ENCODE measurements around the gene PPM1K. TPM values are rescaled to one million over a fixed set of nuclear protein-coding genes. Genes with fewer than 3 reads are reported as not detected.
A peak's percentile ranks its signal among the peaks of the same experiment; 100 is the strongest.

Gene PPM1K
- total RNA-seq, 4 donors from 2014 or later: 7.0 to 75.1 (median 14.2) TPM

GRCh38 chr4:88255111-88255510 lies 29.2 kb downstream of the PPM1K start:
- H3K27me3 ChIP-seq: no peaks in the 10 kb centered on the region

GRCh38 chr4:88251924-88252323 lies 32.4 kb downstream of the PPM1K start:
- no peaks in the 10 kb centered on the region for H3K27me3 ChIP-seq
- no peak for TF ChIP-seq POLR2A (IDR thresholded peaks at IDR 0.05)
- no peak for TF ChIP-seq CTCF (IDR thresholded peaks at IDR 0.05)
- H3K9me3 ChIP-seq: no peaks in the 10 kb centered on the region
- no peak overlapping the region for H3K4me3 ChIP-seq
- no peak for DNase-seq
- H3K4me1 ChIP-seq: no peaks in the 10 kb centered on the region
- no peaks in the 10 kb centered on the region for H3K36me3 ChIP-seq
- no peak overlapping the region for H3K27ac ChIP-seq

More at GRCh38 chr4:88255111-88255510, 29.2 kb downstream of the PPM1K start:
- Histone ChIP-seq H3K36me3 (peaks cover 0 to 2% (median 0%) of the 10 kb centered on the region in 3 donors), H3K9me3 (no peaks in the 10 kb centered on the region), H3K27ac (no peak overlapping the region), H3K4me1 (no peaks in the 10 kb centered on the region), H3K4me3 (no peak overlapping the region)
- no peak for DNase-seq
- no peak for TF ChIP-seq POLR2A (IDR thresholded peaks at IDR 0.05)
- TF ChIP-seq CTCF (IDR thresholded peaks at IDR 0.05): no peak

- Histone ChIP-seq H3K27me3 (no peaks in the 10 kb centered on the region), H3K4me1 (no peaks in the 10 kb centered on the region), H3K27ac (no peak overlapping the region), H3K9me3 (no peaks in the 10 kb centered on the region), H3K4me3 (no peak overlapping the region), H3K36me3 (no peaks in the 10 kb centered on the region)
- TF ChIP-seq POLR2A (IDR thresholded peaks at IDR 0.05) (no peak), CTCF (IDR thresholded peaks at IDR 0.05) (no peak)
- DNase-seq: no peak
Observed at GRCh38 chr4:88247148-88247547, 37.2 kb downstream of the PPM1K start.

- Histone ChIP-seq H3K4me3 (no peak overlapping the region), H3K9me3 (no peaks in the 10 kb centered on the region), H3K27me3 (no peaks in the 10 kb centered on the region), H3K27ac (no peak overlapping the region), H3K36me3 (no peaks in the 10 kb centered on the region), H3K4me1 (no peaks in the 10 kb centered on the region)
- no peak for DNase-seq
- TF ChIP-seq POLR2A (IDR thresholded peaks at IDR 0.05) (no peak), CTCF (IDR thresholded peaks at IDR 0.05) (no peak)
Observed at GRCh38 chr4:88246600-88246999, 37.8 kb downstream of the PPM1K start.

GRCh38 chr4:88244816-88245579 lies 39.4 kb downstream of the PPM1K start:
- Histone ChIP-seq H3K27me3 (no peaks in the 10 kb centered on the region), H3K27ac (no peak overlapping the region), H3K36me3 (no peaks in the 10 kb centered on the region), H3K4me1 (no peaks in the 10 kb centered on the region), H3K9me3 (no peaks in the 10 kb centered on the region), H3K4me3 (peak overlapping the region in 1 of 4 donors; percentile 23)
- TF ChIP-seq POLR2A (IDR thresholded peaks at IDR 0.05) (no peak), CTCF (IDR thresholded peaks at IDR 0.05) (no peak)
- peak in 2 of 3 donors; percentile 48 to 70 for DNase-seq

Data from Peyer's patch (tissue), 4 donors.